ENCODE results near the gene RTN4R.

GRCh38 chr22:20275836-20276235, 7.7 kb upstream of the RTN4R start:
- TF ChIP-seq CTCF (conservative IDR thresholded peaks at IDR 0.05; ENCODE audit: low read depth in 2 of 2) (no peak), ETS1 (IDR thresholded peaks at IDR 0.05) (no peak), CREB1 (CRISPR knock-in tag; IDR thresholded peaks at IDR 0.05; ENCODE audit: low read depth) (no peak), POLR2AphosphoS5 (IDR thresholded peaks at IDR 0.05; ENCODE audit: low read depth) (no peak), ZNF462 (CRISPR knock-in tag; IDR thresholded peaks at IDR 0.05) (no peak), JUNB (IDR thresholded peaks at IDR 0.05; ENCODE audit: unreplicated experiment) (no peak), EZH2 (IDR thresholded peaks at IDR 0.05; ENCODE audit: low read depth, unreplicated experiment) (no peak), ZNF114 (CRISPR knock-in tag; IDR thresholded peaks at IDR 0.05) (no peak), ZNF331 (CRISPR knock-in tag; IDR thresholded peaks at IDR 0.05; ENCODE audit: low read depth) (no peak)
